Stimulated activated CD4-positive, alpha-beta T cell treated with anti-CD3 and anti-CD28 coated beads, TNF-alpha, amount 100 ng/mL, for 24 hours (primary cell): ENCODE measurements around the gene ZFP64.
"Not testable (repeated sequence)": the region's sequence is repeated elsewhere in the genome, so short reads cannot be mapped to it uniquely, and the experiment has no call there.

Experiments
- DNase-seq, 3 experiments: peaks; one replicate each; pipeline ENCODE4 v3.0.0-alpha.2; 2020; ENCODE audit warnings: low read depth in 3 of 3

The ZFP64 gene

DNA sequence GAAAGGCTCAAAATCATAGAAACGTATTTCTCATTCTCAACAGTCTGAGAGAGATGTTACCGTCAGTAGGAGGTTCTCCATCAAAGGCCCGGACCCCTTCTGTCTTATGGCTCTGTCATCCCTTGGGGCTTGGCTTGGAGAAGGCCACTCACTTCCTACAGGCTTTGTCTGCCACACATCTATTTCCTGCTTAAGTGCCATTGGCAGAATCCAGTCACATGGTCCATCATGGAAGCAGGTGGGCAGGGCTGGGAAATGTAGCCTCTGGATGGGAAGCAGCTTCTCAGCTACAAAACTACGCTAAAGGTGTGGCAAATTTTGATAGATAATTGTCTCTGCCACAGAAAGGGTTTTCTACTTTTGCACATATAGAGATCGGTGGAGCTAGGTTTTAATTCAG, 12.6 kb upstream of the ZFP64 start:
- no peak for DNase-seq

GRCh38 chr20:52201395-52201794, 9.8 kb upstream of the ZFP64 start:
- DNase-seq = no peak

GRCh38 chr20:52200870-52201269, 9.3 kb upstream of the ZFP64 start:
- no peak for DNase-seq

- no peak for DNase-seq
These were observed 5.3 kb upstream of the ZFP64 start for GRCh38 chr20:52196845-52197244.

- DNase-seq = no peak
These were observed 2.4 kb upstream of the ZFP64 start for GRCh38 chr20:52193886-52194545.

GRCh38 chr20:52193133-52193532, 1.6 kb upstream of the ZFP64 start:
- DNase-seq = no peak

DNA sequence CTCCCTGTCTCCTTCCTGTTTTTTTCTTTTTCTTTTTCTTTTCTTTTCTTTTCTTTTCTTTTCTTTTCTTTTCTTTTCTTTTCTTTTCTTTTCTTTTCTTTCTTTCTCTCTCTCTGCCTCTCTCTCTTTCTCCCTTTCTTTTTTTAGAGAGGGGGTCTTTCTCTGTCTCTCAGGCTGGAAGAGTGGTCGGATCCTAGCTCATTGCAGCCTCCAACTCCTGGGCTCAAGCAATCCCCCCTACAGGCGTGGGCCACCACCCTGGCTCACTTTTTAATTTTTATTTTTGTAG, 1.1 kb upstream of the ZFP64 start:
- not testable (repeated sequence) for DNase-seq

GRCh38 chr20:52191916-52192718, 538 bp upstream of the ZFP64 start:
- peak; percentile 12 to 42 (median 23) for DNase-seq

DNA sequence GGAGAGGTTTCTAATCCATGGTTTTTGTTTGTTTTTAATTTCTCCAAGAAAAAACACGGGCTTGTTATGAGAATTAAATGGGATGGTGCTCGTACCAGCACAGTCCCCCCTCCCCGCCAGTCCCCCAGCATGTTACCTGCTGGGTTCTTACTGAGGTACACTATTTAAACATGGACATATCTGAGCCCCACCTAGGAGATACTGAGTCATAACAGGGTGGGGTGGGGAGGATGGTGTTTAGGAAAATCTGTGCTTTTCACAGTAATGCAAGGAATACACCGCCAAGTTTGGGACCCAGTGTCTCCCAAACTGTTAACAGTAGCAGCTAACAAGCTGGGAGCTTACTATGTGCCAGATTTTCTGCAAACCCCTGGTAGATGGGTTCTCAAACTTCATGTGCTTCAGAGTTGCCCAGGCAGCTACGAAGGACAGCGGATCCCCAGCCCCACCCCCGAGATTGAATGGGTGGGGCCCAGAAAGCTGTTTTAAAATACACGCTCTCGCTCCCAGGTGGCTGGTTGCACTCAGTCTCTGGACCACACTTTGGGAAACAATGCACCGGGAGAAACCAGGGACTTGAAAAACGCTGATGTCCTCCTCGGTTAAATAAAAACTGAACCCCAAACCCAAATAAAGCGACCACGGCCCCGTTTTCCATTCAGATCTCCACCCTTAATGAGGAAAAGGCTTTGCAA, 995 bp downstream of the ZFP64 start:
- DNase-seq = peak; percentile 6 to 43 (median 6)

DNA sequence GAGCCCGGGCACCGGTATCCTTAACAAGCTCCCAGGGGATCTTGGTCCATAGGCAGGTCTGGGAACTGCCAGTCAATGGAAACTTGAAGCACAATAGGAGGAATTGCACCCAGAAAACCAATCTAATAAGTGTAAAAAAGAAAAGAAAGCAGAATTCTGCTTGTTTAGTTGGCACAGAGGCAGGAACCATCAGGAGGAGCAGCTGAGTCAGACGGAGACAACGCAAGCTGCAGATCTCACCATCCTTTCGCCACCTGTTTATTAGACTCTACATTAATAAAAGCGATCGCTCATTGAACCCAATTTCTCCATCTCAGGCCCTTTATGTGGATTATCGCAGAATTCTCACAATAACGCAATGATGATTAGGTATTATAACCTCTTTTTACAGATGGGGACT, 9.8 kb downstream of the ZFP64 start:
- DNase-seq = no peak

DNA sequence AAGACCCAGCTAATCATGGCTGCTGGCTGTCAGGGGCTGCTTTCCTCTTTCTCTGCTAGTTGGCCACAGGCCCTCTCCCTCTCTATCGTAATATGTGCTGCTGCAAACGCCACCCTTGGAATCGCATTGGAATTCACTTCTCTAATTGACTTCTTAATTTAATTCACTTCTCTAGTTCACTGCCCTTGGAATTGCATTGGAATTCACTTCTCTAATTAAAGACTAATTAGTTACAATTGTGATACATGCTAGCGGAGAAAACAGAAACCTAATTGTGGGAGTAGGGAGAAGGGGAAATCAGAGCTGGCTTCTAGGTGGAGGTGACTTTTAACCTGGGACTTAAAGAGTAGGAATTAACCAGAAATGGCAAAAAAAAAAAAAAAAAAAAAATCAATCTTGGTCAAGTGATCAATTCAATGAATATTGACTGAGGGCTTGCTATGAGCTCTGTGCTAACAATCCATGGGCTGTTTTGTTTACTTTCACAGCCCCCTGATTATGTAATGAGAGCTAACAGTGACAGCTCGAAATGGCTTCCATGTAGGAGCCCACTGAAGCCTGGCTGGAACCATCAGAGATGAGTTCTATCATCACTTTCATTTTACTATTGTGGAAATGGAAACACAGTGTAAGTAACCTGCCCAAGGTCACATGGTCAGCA, 11.3 kb downstream of the ZFP64 start:
- DNase-seq = no peak

DNA sequence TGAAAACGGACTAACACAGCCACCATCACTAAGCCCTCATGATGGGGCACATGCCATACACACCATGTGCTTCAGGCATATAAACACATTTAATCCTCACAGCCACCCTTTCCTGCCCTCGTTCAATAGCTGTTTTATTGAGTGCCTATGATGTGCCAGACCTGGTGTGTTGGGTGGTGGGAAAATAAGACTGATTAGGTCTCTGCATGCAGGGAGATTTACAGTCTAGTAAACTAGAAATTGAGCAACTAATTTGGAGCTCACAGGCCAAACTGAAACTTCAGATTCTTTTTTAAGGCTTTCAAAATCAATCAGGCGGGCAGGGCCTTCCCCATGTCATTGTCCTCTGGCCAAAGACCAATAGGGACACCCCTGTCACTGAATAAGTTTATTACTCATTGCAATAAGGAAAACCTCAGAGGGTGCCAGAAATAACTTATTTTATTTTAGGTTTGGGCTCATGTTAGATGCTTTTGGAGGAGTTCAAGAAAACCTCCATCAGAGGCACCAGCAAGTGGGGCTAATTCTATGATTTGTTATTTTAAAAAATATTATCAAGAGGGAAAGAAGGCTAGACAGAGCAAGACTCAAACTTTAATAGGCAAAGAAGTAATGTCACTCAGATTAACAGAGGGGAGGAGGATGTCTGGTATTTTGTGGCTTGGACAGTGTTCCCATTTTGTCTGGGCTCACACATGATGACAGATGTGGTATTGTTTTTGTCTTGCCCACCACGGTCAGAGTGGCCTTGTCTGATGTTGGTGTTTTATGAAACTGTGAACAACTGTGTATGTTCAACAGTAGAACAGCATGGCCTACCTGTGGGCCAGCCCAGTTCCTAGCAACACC, 12.0 kb downstream of the ZFP64 start:
- DNase-seq = peak in 1 of 3 experiments; percentile 7

DNA sequence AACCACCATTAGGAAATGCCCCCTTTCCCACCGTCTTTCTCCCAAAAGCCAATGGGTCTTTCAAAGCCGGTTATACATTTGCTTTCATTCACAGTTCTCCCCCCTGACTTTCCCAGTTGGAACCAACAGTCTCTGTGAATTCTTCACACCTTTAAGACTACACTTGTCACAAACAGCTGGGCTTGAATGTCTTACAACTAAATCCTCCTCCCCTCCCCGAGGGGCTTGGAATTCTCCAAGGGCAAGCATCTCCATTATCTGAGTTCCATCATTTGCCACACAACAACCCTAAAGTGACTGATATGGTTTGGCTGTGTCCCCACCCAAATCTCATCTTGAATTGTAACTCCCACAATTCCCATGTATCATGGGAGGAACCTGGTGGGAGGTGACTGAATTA, 12.9 kb downstream of the ZFP64 start:
- no peak for DNase-seq

DNA sequence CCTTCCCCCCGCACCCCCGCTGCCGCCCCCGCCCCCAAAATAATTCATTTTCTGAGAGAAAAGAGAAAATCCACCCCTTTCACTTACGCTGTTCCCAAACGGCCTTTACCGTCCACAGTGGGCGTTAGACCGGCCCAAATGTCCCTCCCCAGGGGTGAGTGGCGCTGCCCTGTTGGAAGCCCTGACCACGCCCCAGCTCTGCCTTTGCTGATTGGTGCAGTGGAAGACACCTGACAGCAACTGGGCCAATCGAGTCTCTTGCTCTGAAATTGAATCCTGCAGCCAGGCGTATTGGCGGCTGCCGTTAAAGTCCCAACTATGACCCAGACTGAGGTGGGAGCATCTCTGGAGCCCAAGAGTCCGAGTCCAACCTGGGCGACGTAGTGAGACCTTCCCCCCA, 15.7 kb downstream of the ZFP64 start:
- no peak for DNase-seq

GRCh38 chr20:52172392-52173047, 19.1 kb downstream of the ZFP64 start:
- DNase-seq = no peak

DNA sequence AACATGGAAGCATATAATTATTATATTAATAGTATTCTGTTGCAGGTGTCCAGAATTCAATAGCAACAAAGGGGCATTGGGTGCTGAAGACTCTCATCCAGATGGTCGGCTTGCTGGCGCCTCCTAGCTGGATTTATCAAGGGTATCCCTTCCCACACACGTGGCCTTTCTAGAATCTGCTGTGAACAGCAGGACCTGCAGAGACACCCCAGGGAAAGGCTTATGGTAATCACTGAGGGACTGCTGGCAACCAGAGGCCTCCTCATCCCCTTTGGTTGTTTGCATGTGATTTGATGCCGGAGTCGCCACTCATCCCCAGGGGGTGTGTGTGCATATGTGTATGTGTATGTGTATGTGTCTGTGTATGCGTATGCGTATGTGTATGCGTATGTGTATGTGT, 20.6 kb downstream of the ZFP64 start:
- no peak for DNase-seq

DNA sequence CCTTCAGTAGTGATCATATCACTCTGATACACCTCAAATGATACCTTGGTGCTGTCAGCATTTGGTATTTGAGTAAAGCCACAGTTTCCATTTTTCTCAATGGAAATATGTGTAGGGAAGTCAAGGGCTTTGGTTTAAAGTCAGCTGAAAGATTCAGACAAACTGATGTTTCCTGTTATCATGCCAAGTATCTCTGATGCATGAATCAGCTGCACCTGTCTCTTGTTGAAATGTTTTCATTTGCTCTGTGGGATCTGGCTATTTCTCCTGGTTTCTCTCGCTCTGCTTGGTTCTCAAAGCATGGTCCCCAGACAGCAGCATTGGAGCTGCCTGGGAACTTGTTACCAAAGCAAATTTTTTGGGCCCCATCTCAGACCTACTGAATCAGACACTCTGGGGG, 23.5 kb downstream of the ZFP64 start:
- DNase-seq = no peak

DNA sequence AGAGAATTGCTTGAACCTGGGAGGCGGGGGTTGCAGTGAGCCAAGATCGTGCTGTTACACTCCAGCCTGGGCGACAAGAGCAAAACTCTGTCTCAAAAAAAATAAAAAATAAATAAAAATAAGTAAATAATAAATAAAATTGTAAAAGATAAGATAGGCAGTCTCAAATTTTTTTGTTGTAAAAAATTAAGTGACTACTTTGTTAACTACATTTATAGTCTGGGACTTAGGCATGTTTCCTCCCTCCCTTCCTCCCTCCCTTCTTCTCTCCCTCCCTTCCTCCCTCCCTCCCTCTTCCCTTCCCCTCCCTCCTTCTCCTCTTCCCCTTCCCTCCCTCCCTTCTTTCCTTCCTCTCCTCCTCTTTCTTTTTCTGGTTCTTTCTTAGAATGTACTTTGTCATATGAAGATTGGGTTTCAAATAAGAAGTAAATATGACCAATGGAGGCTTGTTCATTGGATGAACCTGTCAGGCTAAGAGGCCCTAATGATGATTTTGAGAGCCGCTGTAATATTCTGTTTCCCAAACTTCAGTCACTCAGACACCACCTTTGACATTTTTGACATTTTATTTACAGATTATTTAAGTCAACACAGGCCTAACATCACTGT, 24.2 kb downstream of the ZFP64 start:
- no peak for DNase-seq

DNA sequence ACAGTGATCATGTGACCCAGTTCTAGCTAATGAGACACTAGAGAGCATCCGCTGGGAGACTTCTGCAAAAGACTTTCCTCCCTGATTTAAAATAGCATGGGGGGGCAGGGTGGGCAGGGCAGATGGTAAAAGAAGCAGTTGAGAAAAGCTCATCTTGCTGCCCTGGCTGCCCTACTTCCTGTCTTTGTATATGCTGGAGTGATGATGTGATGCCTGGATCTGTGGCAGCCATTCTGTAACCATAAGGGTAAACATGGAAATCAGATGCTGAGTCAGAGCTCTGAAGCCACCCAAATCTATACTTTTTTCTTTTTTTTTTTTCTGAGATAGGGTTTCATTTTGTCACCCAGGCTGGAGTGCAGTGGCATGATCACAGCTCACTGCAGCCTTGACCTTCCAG, 25.4 kb downstream of the ZFP64 start:
- no peak for DNase-seq

DNA sequence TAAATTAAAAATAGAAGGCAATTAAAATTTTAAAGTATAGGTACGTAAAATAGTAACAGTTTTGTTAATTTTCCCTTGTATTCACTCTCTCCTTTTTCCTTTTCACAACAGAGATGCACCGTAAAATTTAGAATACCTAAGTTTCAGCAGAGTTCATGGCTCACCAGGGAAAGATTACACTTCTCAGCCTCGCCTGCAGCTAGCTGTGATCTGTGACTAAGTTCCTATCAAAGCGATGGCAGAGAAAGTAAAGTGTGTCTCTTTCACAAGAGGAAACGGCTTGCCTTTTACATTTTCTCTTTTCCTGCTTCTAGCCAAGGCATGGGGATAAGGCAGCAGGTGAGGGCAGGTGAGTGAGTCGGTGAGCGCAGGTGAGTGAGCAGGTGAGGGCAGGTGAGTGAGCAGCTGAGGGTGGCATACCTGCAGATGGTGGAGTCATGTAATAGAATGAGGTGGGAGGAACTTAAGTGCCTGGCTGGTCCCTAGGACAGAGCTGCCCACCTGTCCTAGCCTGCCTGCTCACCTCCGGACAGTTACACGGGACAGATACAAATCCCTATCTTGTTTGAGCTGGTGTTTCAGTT, 30.9 kb downstream of the ZFP64 start:
- DNase-seq = no peak
